ENCODE results near the gene DBNDD1.
"Not testable (repeated sequence)": the region's sequence is repeated elsewhere in the genome, so short reads cannot be mapped to it uniquely, and the experiment has no call there.

DBNDD1 gene, protein sequence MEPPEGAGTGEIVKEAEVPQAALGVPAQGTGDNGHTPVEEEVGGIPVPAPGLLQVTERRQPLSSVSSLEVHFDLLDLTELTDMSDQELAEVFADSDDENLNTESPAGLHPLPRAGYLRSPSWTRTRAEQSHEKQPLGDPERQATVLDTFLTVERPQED

DNA sequence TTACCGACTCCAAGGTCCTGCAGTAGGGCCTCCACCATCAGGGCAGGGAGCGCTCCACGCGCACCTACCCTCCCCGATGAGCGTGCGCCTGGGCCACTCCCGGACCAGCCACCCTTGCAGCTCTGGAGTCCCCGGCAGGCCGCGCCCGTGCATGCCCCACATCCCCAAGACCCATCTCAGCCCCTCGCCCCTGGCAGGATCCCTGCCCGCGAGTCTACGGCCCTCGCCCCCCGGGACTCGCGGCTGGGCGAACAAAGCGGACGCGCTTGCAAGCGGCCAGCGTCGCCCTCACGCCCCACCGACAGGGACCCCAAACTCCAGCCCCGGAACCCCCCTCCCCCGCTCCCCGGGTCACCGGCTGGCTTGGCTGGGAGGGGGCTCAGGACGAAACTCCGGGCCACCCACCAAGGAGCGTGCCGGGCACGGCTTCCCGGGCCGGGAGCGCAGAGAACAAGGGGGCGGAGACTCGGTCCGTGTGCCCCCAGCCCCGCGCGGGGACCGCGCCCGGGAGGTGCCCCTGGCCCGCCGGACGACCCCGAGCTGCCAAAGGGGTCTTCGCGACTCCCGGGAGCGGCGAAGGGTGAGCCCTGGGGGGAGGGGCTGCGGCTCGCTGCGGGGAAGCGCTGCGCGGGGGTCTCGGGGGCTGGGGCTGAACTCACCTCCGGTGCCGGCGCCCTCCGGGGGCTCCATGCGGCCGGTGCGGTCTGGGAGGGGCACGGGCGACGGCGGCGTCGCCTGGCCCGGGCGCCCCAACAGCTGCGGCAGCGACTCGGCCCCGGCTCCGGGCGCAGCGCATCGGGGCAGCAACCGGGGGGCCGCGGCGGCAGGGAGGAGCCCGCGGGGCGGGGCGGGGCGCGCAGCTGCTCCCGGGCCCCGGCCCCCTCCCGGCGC lies at the start of gene DBNDD1:
DBNDD1 (minus strand) TSS at position 805 of the 891 bp plus-strand sequence; CDS start at position 690, 115 bp downstream.
- DNase-seq, result no peak

DNA sequence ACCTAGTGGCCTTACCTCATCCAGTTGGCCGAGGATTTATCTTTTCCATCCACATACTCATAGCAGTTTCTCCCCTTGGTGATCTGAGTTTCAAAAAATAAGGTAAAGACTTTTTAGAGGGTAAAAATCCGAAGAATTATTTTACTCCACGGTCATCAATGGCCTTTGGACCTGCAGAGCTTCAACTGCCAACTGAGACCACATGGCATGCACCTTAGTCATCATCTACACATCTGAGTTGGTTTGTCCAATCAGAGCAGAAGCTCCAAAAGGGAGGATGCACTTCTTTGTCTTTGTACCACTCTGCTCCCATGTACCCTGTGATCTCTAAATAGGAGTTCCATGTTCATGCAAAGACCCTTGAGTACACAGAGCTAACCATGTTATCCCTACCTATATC lies 42.2 kb upstream of the DBNDD1 start:
- no peak for DNase-seq

DNA sequence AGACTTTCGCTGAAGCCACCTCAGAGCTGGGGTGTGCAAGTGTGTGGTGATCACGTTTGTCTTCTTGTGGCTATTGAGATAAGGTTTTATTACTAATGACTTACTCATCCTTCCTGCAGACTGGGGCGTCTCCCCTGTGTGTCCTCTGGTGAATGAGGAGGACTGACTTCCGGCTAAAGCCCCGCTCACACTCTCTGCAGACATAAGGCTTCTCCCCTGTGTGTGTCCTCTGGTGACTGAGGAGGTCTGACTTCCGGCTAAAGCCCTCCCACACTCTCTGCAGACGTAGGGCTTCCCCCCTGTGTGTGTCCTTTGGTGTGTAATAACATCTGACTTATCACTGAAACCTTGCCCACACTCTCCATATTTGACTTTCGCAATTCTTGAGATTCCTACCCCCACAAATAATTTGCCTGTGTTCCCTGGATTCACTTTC lies 38.5 kb upstream of the DBNDD1 start:
- DNase-seq, result no peak

DNA sequence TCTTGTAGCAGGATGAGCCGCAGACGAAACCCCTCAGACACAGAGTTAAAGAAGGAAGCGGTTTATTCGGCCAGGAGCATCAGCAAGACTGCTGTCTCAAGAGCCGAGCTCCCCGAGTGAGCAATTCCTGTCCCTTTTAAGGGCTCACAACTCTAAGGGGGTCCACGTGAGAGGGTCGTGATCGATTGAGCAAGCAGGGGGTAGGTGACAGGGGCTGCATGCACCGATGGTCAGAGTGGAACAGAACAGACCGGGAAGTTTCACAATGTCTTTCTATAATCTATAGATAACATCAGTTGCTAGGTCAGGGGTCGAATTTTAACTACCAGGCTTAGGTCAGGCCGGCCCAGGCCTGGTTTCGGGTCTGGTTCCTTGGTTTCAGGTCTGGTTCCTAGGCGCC lies 37.3 kb upstream of the DBNDD1 start:
- not testable (repeated sequence) for DNase-seq

DNA sequence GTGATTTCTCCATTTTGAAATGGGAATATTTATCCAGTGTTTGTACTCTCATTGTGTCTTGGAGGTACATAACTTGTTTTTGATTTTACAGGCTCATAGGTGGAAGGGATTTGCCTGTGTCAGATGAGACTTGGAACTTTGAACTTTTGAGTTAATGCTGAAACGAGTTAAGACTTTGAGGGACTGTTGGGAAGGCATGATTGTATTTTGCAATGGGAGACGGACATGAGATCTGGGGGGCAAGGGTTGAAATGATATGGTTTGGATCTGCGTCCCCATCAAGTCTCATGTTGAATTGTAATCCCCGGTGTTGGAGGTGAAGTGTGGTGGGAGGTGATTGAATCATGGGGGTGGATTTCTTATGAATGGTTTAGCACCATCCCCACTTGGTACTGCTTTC lies 36.1 kb upstream of the DBNDD1 start:
- no peak for DNase-seq

DNA sequence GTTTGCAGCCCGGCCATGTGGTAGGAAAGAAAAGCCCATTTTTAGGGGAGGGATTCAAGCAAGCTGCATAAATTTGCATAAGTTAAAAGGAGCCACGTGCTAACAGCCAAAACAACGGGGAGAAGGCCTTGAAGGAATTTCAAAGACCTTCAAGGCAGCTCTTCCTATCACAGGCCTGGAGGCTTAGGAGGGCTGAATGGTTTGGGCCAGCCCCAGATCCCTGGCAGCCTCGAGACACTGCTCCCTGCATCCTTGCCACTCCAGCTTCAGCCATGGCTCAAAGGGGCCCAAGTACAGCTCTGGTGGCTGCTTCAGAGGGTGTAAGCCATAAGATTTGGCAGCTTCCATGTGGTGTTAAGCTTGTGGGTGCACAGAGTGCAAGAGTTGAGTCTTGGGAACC lies 35.3 kb upstream of the DBNDD1 start:
- DNase-seq, result no peak

DNA sequence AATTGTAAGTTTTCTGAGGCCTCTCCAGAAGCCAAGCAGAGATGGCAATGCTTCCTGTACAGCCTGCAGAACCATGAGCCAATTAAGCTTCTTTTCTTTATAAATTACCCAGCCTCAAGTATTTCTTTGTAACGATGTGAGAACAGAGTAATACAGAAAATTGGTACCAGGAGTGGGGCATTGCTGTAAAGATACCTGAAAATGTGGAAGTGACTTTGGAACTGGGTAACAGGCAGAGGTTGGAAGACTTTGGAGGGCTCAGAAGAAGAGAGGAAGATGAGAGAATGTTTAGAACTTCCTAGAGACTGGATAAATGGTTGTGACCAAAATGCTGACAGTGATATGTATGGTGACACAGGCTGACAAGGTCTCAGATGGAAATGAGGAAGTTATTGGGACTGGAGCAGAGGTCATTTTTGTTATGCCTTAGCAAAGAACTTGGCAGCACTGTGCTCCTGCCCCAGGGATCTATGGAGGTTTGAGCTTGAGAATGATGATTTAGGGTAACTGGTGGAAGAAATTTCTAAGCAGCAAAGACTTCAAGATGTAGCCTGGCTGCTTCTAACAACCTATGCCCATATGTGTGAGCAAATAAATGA lies 34.7 kb upstream of the DBNDD1 start:
- DNase-seq, result no peak

DNA sequence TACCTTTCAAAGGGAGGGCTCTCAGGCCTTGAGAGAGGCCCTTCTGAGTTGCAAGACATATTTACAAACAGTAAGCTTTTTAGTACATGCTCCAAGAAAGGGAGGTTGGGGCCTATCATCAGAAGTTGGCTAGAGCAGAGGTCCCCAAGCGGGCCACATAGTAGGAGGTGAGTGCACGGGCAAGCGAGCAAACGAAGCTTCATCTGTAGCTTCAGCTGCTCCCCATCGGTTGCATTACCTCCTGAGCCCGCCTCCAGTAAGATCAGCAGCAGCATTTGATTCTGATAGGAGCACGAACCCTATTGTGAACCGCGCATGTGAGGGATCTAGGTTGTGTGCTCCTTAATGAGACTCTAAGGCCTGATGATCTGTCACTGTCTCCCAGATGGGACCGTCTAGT lies 31.7 kb upstream of the DBNDD1 start:
- no peak for DNase-seq

DNA sequence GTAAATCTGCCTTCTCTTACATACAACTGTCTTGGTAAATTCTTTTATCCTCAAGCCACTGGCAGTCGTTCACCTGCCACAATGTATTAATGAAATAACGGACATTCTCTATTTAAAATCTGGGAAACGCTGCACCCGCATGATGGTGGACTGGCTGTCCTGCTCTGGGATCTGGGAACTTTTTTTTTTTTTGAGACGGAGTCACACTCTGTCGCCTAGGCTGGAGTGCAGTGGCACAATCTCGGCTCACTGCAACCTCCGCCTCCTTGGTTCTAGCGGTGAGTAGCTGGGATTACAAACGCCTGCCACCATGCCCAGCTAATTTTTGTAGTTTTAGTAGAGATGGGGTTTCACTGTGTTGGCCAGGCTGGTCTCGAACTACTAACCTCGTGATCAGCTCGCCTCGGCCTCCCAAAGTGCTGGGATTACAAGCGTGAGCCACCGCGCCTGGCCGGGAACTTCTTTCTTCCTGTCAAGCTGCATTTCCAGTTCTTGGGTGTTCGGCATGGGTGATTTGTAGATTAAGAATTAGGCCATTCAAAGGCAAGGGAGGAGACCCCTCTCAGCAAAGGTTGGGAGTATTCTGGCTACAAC lies 29.6 kb upstream of the DBNDD1 start:
- no peak for DNase-seq

DNA sequence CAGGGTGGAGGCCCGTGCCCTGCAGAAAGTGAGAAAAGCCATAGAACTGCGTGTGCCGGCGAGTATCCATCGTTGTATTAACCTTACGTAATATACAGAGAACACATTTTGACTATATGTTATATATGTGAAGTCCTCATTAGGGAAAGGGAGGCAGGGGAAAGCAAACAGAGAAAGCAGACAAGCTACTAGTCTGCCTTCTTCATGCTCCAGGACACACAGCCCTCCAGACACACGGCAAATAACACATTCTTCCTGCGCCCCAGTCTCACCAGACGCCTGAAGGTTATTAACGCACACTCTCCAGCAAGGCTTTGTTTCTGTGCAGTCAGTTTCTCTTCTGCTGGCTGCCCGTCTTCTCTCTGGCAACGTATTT lies 29.1 kb upstream of the DBNDD1 start:
- DNase-seq, result no peak

DNA sequence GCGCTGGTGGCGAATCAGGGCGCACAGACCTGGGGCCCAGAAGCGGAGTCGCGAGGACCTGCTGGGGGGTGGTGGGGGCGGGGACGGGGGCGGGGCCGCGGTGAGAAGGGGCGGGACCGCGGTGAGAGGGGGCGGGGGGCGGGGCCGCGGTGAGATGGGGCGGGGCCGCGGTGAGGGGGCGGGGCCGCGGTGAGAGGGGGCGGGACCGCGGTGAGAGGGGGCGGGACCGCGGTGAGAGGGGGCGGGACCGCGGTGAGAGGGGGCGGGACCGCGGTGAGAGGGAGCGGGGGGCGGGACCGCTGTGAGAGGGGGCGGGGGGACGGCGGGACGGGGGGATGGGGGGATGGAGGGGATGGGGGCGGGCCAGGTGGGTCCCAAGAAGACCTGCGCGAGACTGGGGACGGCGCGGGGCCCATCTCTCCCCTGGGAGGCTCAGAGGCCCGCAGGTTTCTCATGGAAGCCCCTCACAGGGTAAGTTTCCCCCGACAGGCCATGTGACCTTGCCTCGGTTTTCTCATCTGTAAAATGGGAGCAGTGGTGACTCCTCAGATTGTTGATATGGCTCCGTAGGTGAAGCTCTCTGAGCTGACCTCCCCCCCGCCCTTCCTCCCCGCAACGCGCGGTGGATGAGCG lies 28.6 kb upstream of the DBNDD1 start:
- DNase-seq, result no peak

DNA sequence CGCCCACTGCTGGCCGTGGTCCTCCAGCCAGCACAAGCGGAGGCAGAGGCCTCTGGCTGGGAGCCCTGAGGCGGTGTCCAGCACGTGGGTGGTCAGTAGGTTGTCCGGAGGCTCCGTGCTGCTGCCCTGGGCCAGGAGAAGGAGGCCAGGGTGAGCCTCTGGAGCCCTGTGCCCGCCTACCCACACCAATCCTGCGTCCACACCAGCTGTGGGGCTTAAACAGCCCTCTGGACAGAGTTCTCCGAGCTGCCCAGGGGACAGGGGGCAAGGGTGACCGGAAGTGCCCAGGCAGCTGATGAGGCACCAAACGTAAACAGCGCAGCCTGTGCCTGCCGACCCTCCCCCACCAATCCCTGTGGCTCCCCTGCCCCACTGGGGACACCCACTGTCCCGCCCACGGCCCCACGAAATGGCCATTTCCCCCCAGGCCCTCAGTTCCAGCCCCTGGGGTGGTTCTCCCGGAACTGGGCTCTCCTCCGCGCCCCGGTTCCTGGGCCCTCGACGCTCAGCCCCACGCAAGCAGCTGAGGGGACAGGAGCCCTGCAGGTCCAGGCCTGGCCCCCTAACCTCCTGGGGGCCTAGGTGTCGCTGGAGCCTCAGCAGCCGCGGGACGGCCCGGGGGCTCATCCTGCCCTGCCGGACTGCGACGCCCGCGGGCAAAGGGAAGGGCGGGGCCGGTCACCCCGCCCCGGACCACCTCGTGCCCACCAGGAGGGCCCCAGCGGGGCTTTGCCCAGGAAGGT lies 27.9 kb upstream of the DBNDD1 start:
- no peak for DNase-seq

DNA sequence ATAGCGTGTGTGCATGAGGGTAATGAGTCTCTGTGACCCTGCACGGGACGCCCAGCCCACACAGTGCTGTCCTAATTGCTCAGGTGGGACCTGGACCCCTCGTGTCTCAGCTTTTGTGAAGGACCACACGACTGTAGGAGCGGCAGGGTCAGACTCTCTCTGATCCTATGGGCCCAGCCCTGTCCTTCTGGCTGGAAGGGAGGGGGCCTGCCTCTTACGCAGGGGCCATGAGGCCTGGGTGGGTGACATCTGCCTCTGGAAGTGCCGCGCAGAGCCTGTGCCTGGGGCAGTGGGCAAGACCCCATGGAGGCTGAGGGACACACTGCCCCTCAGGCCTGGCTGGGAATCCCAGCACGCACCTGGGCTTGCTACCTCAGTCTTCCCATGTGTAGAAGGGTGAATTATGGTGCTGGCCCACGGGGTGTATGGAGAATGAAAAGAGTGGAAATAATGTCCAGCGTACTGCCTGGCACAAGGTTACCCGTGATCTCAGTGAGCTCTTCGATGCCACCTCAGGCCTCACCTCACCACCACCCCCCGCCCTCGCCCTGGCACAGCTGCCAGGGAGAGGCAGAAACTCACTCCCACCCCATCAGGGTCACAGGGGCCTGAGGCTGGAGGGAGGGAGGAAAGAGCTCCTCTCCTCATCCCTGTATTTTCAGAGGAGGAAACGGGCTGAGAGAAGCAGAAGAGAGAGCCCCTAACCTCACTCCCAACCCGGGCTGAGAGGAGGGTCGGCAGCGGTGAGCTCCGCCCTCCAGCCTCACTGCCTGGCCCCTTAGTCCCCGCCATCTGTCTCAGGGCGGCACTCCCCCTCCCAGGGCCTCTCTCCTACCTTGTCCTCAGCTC lies 27.1 kb upstream of the DBNDD1 start:
- no peak for DNase-seq

DNA sequence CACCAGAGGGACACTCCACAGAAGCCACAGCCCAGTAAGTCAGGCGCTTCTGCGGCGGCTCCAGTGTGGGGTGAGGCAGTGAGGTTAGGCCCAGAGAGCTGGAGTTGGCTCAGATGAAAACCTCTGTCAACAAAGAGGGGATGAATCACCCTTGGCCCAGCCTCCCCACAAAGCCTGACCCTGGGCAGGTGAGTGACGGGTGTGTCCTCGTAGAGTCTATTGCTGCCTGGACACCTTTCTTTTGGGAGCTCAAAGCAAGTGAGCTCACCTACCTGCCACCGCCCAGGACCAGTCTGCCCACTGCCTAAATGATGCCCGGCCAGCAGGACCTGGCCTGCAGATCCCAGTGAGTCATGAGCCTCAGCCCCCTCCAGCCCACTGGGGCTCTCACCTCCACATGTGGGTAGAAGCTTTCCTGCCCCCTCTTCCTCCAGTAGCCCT lies 24.9 kb upstream of the DBNDD1 start:
- no peak for DNase-seq

DNA sequence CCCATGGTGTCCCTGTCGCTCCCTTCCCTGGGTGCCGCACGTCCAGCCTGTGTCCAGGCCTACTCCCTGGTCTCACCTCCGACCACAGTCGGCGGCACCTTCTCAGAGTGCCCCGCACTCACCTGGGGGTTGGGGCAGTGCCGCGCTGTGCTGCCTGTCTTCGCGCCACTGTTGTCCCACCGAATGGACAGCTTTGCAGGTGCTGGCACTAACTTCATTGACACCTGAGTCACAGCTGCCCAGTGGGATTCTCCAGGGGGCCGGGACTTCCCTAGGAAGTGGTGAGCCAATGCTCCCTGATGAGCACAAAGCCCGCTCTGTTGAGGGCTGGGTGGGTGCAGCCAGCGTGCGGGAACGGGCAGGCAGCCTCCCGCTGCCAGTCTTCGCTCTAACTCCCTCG lies 24.3 kb upstream of the DBNDD1 start:
- DNase-seq, result no peak

DNA sequence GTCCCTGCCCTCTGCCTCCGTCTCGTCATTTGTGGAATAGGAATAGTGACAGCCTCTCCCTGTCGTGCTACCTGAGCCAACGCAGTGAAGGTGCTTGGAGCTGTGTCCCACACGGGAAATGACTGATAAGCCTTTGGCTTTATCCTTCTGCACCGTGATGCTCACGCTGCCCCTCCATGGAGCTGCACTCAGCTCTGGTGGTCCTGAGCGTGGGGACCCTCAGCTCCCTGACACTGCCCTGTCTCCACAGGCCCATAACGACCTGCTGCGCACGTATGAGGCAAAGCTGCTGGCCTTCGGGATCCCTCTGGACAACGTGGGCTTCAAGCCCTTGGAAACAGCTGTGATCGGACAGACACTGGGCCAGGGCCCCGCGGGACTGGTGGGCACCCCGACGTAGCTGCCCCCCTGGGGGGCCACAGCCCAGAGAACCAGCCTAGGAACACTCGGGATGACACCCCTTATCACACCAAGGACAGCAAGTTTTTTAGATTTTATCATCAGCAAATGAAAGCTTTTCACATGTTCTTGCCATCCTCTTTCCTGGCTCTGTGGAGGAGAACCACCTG lies 23.8 kb upstream of the DBNDD1 start:
- DNase-seq, result no peak

DNA sequence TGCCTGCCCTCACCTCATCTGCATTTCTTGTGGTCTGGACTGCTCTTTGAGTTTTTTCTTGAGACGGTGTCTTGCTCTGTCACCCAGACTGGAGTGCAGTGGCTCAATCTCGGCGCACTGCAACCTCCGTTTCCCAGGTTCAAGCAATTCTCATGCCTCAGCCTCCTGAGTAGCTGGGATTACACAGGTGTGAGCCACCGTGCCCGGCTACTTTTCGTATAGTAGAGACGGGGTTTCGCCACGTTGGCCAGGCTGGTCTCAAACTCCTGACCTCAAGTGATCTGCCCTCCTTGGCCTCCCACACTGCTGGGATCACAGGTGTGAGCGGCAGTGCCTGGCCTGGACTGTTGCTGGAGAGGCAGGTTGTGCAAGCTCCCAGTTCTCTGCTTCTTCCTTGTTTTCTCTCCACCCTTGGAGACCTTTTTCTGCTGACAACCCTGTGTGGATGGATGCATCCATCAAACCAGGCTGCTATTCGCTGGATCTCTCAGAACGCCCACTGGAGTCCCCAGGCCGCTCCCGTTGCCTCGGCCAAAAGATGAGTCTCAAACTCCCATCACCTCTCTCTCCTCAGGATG lies 22.7 kb upstream of the DBNDD1 start:
- no peak for DNase-seq

DNA sequence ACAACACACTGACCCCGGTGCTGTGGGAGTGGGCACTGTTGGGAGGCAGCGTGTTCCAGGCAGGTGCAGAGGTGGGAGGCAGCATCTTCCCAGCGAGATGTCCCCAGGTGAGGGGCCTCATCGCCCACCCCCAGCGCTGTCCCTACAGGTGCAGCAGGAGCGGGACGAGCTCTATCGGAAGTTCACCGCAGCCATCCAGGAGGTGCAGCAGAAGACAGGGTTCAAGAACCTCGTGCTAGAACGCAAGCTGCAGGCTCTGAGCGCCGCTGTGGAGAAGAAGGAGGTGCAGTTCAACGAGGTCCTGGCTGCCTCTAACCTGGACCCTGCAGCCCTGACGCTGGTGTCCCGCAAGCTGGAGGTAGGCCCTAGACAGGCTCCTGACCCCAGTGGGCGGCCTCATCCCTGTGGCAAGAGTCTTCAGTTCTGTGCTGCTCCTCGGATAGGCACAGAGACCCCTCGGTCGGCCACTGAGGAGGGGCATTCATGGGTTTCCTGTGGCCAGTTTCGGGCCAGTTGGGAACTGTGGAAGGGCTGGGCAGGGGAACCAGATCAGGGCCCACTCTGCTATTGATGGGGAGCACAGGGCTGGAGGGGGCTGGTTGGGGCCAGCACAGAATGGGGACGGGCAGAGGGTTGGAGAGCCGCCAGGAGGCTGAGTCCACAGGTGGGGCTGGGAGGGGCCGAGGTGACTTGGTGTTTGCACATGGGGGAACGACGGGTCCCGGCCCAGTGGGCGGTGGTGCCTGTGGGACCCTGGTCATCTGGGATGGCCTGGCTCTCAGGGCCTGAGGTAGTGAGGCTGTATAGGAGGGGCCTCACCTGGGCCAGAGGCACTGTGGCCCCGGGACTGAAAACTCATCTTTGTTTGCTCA lies 21.1 kb upstream of the DBNDD1 start:
- DNase-seq, result no peak

DNA sequence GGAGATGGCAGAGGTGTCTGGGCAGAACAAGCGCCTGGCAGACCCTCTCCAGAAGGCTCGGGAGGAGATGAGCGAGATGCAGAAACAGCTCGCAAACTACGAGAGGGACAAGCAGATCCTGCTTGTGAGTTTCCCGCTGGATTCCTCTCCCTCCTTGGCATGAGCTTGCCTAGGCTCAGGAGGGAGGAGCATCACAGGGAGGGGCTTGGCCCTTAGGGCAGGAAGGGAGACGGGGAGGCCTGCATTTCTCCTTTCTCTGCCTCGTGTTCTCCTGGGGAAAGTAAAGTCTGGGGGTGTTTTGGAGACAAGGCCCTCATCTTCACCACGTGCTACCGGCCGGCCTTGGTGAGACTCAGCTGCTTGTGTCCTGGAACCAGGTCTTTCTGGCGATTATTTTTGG lies 18.0 kb upstream of the DBNDD1 start:
- no peak for DNase-seq

DNA sequence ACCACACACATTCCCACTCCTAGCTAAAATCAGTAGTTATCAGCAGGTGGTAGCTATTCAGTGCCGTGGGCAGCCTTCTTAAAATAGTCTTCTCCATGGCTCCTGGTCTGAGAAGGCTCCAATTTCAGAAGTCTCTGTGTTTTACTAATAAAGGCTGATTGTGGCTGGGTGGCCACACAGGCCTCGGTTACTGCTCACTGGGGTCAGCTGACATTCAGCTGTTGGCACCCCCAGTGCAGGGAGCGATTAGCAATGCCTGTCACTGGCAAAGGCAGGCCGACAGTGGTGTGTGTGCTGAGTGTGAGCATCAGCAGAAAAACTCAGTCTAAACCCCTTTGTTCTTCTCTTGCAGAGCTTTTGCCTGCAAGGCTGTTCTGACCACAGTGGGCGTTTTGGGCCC lies 16.6 kb upstream of the DBNDD1 start:
- DNase-seq, result no peak
